ENCODE data around the gene TAMALIN.

The TAMALIN gene

DNA sequence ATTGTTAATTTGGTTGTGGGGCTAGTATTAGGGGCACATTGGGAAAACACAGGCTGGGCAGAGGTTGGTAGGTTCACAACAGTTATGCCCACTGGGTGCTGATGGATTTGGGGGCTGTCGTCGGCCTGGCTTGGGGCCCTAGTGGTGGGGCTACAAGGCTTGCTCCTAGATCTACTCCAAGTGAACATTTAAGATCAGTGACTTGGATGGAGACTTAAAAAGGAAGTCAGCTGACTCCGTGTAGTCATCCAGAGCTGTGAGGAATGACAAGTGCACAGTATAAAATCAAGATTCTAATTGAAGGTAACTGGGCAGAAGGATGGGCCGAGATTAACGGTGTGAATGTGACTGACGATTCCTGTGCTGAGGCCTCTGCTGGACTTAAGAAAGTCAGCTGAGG, 31.7 kb downstream of the TAMALIN start:
- DNase-seq: no peak

DNA sequence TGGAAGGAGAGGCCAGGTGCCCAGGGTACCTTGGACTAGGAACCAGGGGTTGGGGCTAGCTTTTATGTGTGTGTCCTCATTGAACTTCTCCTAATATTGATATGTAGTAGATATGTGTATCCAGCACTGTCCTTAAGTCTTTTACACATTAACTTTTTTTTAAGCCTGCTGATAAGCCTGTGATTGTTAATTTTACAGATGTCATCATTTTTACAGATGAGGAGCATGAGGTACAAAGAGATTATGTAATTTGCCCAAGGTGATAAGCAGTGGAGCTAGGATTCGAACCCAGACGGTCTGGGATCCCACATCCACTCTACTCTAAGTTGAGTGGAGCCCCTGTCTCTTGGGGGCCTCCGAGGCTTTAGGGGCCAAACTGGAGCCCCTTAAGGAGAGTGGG, 34.3 kb downstream of the TAMALIN start:
- DNase-seq: no peak

DNA sequence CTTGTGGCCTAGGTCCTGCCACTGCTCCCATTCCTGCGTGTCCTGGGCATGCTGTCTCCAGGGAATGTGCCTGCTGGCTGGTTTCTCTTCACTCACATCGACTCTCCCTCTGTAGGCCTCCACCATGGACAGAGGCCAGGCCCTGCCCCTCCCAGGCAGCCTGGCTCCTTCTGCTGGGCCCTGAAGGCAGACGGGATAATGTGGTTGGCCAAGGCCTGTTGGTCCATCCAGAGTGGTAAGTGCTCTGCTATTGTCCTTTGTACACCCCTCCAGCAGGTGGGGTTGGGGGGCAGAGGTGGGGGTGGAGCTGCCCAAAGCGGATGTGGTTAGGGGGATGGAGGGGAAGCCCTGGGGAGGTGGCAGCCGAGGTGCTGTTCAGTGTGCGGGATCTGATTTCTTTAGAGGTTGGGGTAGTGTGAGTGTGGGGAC, 35.0 kb downstream of the TAMALIN start:
- no peak for DNase-seq

DNA sequence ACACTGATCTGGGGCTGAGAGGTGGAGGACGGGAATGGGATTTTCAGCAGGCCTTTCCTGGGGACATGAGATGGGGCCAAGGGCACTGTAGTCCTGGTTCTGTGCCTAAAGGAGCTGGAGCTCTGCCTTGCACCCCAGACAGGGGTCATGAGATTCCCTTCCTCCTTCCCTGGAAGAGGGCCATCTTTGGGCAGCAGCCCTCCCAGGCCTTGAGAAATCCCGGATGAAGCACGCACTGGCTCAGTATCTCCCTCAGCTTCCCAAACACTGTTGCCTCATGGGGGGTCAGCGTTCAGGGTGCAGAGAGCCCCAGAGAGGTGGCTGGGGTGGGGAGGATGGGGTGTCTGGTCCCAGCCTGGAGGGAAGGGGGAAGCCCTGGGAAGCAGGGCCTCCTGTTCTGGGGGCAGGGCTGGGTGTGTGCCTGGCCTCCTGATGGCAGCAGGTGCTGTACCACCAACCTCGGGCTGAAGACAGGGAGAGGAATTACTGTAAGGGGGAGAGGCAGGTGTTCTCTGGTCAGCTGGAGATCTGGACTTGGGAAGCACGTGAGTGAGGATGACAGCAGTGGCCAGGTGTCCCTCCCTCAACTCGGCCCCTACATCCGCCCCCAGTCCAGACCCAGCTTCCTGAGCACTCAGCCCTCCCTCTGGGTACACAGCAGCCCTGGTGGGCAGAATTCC, 36.1 kb downstream of the TAMALIN start:
- peak; percentile 48 for DNase-seq

DNA sequence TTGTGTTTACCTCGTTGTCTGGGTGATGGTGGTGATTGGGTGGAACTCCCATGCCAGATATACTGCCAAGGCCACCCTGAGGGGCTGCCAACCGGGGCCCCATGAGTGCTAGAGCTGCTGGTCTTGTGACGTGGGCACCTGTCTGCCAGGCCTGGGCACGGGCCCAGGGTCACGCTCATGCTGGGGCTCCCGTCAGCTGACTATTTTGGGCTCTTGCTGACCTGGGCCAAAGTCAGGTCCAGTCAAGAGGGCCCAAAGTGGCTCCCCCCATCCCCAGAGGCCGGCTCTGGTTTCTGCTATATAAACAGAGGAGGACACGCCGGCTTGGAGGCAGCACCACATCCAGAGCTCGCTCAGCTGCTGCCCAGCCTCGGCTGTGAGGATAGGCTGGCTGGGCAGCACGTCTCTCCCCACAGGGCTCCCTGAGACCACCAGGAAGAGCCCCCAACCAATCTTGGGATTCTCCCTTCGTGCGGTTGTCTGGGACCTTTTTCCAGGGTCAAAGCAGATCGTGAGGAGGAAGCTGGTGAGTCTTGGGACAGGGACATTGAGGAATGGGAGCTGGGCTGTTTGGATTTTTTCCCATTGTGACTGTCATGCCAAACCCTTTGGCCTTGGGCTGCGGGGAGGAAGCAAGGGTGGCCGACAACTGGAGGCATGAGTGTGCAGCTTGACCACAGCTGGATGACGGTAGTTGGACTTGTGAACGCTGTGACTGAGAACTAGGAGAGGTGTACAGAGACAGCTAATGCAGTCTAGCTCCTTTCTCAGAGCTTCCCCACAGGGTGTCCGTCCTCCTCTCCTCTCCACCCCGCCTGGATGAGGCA, 36.9 kb downstream of the TAMALIN start:
- no peak for DNase-seq

DNA sequence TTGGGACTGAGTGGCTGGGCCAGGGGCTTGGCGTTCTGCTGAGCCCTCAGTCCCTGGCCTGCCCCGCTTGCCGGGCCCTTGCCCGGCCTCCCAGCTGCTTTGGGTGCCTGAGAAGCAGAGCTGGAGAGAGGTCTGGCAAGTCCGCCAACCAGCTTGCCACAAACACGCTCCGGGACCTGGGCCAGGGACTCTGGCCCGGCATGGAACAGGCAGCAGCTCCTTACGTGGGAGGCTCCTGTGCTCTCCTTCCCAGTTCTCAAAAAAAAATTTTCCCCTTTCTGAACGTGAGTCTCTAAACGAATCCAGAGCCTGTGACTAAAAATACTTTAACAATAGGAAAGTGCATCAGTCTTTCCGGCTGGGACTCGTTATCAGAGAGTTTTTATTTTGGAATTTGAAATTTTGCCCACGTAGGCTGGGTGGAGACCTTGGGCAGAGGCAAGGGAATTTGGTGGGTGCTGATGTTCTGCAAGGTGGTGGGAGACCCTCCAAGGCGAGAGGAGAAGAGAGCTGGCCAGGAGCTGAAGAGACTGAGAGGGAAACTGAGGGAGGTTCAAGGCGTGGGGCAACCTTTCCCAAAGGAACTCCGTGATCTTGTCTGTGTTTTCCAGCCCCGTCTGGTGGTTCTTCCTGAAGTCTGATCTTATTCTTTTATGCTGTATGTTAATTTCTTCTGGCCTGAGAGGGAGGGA, 37.7 kb downstream of the TAMALIN start:
- no peak for DNase-seq

DNA sequence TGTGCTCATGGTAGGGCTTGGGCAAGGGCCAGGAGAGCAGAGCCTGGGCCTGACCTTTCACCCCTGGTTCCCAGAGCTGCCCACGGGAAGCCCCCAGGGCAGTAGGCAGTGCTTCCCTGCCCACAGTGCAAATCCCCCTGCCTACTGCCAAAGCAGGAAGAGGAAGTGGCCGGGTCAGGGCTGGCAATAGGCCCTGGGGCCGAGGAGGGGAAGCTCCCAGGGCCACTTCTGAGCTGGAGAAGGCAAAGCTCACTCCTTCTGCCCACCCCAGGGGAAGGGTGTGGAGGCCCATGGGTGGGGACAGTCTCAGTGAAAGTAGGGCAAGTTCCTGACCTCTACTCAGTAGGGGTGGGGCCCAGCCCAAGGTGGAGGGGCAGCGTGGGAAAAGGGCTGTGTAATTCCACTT, 39.1 kb downstream of the TAMALIN start:
- DNase-seq: no peak

DNA sequence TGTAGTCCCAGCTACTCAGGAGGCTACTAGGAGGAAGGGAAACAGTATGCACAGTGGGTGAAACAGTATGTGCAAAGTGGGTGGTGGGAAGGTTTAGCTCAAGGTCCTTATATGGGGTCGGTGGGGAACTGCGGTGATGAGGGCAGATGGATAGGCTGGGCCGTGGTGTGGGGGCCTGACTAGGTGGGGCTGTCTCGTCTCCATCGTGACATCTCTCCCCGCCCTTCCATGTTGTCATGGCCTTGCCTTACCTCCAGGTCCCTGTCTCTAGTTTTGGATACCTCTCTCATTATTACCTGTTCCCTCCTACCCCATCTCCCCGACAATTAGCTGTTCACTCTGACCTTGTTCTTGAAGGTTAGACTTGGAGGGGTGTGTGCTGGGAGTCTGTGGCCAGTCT, 40.1 kb downstream of the TAMALIN start:
- no peak for DNase-seq

DNA sequence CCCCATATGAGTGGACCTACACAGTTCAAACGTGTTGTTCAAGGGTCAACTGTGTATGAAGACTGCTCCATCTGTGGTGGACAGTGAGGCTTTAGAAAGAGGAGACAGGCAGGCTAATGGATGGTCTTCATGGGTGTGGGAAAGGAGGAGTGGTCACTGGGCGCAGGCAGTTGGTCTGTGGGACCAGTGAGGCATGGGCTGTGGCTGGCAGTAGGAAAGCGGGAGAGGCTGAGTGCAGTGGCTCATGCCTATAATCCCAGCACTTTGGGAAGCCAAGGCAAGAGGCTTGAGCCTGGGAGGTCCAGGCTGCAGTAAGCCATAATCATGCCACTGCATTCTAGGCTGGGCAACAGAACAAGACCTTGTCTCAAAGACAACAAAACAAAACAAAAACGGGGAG, 42.5 kb downstream of the TAMALIN start:
- no peak for DNase-seq

DNA sequence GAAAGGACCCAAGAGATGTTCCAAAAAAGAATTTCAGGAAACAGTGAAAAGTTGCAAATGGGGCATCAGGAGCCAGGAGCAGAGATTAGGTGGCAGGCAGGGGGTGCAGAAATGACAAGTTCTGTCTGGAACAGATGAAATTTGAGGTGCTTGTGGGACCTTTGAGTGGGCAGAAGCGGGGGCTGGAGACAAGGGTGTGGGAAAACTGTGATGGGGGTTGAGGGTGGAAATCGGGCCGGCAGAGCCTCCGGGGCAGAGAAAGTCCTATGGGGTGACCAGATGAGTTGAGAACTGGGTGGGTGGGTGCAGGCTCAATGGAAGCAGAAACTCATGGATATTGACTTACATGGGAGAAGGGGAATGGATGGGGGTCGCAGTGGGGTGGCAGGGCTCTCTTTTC, 42.9 kb downstream of the TAMALIN start:
- DNase-seq: no peak

DNA sequence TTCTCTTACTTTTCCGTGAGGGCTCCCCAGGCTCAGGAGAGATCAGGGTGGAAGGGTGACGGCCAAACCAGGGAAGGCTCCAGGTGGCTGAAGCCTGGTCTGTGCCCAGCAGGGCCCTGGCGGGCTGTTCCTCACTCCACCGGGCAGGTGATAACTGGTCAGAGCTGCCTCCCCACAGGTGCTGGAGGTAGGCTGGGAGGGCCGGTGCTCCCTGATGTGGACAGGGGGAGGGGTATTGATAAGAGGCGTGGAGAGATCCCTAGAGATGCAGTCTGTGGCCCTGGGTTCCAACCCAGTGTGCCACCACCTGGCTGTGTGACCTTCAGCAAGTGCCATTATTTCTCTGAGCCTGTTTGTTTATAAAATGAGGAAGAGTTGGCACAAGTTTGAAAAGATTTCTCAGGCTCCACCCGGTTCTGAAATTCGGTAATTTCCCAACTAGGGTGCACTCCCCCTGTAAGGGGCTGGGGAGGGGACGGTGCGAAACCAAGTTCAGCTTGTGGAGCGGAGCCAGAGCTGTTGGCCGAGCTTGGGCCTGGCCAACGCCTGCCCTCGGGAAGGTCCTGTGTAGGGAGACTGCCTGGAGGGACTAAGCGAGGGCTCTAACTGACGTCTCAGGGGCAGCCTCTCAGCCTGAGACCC, 43.5 kb downstream of the TAMALIN start:
- DNase-seq: no peak

DNA sequence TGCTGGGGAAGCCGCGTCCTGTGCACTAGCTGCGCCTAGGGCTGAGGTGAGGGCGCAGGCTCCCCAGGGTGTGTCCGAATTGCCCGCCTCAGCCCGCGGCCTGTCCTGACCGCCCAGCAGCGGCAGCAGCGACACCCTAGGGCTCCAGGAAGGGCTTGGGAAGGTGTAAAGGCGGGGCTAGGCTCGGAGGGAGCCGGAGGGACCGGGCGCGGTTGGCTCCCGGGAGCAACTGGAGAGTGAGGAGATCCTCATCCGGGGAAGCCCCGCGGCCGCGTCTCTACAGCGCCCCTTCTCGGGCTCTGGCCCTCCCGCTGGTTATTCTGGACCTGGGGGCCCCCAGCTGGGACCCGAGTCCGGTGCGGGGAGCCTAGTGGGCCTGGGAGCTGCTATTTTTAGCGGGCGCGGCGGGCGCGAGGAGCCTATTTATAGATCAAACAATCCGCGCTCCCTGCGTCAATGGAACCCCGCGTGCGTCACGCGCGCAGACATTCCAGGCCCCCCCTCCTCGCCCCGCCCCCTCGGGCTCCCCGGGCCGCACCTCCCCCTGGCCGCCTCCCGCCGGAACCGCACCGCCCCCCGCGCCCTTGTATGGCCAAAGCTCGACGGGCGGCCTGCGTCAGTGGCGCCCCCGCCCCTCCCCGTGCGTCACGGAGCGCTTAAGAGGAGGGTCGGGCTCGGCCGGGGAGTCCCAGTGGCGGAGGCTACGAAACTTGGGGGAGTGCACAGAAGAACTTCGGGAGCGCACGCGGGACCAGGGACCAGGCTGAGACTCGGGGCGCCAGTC, 44.2 kb downstream of the TAMALIN start, which contains the start of gene NR4A1:
TSS of gene NR4A1 (plus strand) at position 685 of the 784 bp plus-strand sequence. CDS start 2,887 bp downstream, outside the sequence.
- no peak for DNase-seq

DNA sequence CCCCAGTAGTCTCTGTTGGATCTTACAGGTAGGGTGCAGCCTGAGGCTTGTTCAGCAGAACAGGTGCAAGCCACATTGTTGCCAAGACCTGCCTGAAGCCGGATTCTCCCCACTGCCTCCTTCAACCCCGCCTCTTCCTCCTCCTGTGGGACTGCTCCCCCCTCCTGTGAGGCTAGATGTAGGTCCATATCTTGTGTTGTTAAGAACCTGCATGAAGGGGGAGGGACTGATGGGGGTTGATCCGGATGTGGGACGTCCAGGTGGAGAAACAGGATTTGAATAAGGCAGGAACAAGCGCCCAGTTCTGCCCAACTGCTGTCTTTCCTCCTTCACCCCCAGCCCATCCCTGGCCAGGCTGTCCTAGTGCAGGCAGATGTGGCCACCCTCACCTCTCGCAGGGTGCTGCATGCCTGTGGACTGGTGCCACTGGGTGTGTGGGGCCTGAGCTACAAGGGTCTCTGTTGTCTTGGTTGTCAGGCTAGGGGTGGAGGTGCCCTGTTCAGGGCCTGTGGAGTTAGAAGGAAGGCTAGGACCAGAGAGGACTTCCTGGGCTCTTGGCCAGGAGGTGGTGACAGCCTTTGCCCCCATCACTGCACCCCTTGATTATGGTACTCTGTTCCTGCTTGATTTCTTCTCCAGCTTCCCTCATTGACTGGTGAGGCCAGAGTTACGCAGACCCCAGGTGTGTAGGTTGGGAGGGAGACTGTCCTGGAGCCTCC, 45.9 kb downstream of the TAMALIN start:
- DNase-seq: no peak

DNA sequence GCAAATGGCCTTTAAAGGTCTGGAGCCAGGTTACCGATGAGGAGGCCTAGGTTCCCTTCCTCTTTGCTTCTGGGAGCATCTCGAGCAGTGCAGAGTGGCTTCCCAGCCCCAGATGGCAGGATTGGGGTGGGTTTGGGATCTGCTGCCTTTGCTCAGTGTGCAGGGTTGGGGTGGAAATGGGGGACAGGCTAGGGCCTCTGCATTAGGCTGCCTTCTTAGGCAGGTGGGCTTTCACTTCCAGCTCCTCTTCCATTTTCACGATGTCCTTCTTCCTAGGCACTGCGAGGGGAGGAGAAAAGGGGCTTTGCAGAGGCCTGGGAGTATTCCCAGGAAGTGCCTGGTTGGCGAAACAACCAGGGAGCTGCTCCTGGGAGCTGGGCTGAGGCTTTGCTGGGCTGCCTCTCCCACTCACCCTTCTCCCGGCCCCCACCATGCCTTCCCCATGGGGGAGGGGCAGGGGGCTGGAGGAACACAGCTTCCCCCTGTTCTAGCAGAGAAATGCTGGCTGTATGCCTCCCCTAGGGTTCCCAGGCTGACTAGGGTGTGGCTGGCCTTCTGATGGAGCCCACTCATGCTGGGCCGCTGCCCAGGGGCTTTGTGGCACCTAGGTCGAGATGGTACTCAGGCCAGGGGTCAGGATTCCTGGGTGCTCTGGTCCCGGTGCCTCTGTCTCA, 46.9 kb downstream of the TAMALIN start:
- DNase-seq: no peak

DNA sequence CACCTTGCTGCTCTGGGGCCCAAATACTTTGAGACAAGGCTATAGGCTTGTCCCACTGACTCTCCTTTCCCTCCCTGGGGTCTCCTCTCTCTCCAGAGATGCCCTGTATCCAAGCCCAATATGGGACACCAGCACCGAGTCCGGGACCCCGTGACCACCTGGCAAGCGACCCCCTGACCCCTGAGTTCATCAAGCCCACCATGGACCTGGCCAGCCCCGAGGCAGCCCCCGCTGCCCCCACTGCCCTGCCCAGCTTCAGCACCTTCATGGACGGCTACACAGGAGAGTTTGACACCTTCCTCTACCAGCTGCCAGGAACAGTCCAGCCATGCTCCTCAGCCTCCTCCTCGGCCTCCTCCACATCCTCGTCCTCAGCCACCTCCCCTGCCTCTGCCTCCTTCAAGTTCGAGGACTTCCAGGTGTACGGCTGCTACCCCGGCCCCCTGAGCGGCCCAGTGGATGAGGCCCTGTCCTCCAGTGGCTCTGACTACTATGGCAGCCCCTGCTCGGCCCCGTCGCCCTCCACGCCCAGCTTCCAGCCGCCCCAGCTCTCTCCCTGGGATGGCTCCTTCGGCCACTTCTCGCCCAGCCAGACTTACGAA, 47.6 kb downstream of the TAMALIN start:
- no peak for DNase-seq

DNA sequence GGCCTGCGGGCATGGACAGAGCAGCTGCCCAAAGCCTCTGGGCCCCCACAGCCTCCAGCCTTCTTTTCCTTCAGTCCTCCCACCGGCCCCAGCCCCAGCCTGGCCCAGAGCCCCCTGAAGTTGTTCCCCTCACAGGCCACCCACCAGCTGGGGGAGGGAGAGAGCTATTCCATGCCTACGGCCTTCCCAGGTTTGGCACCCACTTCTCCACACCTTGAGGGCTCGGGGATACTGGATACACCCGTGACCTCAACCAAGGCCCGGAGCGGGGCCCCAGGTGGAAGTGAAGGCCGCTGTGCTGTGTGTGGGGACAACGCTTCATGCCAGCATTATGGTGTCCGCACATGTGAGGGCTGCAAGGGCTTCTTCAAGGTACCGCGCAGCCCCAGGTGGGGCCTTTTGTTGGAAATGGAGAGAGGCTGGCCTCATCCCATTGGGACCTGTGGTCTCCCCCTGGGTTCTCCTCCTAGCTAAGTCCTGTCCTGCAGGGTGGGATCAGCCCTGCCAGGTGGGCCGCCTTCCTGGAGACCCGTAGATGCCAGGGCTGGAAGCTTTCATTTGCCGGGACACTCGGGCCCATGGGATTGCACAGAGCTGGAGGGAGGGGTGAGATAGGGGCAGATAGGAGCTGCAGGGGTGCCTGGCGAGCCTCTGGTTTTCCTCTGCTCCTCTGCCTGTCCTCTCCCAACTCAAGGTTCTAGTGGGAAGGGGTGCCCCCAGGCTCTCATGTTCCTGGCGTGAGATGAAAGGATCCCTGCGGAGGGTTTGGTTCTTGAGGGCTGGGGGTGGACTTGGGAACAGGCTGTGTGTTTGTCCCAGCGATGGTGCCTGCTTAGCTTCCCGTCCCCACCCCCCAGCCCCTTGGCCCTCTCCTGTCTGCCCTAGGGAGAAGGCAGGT, 48.3 kb downstream of the TAMALIN start:
- no peak for DNase-seq

DNA sequence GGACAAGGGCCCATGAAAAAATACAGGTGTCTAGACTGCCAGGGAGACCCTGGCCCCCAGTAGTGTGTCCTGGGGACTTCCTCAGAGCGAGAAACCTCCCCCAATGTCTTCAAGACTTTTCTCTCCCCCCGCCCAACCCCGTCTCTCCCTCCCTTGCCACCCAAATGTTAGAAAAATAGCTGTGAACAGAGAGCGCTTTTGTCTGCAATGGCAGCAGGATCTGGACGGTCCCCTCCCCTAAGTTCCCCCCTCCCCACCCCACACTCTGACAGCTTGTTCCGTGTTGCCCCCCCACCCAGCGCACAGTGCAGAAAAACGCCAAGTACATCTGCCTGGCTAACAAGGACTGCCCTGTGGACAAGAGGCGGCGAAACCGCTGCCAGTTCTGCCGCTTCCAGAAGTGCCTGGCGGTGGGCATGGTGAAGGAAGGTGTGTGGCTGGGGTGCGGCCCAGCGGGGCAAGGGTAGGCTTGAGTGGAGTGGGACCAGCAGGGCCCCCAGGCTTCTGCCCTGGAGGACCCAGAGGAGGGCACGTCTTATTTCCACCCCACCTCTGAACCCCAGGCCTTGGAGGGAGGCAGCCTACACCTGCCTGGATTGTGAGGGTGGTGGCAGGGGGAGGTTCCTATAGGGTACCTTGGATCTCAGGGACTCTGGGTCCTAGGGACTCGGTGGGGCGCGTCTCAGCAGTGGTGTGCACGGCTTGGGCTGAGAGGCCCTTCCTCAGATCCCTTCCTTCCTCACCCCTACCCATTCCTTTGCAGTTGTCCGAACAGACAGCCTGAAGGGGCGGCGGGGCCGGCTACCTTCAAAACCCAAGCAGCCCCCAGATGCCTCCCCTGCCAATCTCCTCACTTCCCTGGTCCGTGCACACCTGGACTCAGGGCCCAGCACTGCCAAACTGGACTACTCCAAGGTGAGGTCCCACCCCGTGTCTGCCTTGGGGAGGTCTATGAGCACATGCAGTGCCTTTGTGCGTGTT, 49.3 kb downstream of the TAMALIN start:
- DNase-seq: no peak
